Measurements from ENCODE around the gene FREM2. TPM values are rescaled to one million over a fixed set of nuclear protein-coding genes. Genes with fewer than 3 reads are reported as not detected.

Gene FREM2
- total and polyA plus RNA-seq, 2 donors (not counting 3 experiments of a cell fraction or from before 2014, with no cell fraction given), result under 0.01 TPM; not detected in 1

- Histone ChIP-seq H3K9me1 (replicated peaks; ENCODE audit: control insufficient read depth, extremely low read depth, insufficient read depth, low read length) (no peaks in the 10 kb centered on the region), H3K4me3 (replicated peaks in 1 of 3; ENCODE audit: insufficient read depth in 1 of 3, low read depth in 1 of 3, low read length in 3 of 3) (no peak overlapping the region), H3K9me3 (replicated peaks; ENCODE audit: control insufficient read depth, insufficient read depth, low read length) (no peaks in the 10 kb centered on the region), H2AFZ (ENCODE audit: low read depth, low read length) (no peak overlapping the region), H3K27ac (ENCODE audit: insufficient read depth, low read depth, low read length) (no peak overlapping the region), H3K4me1 (ENCODE audit: control insufficient read depth, extremely low read depth, insufficient read depth, low read length) (no peaks in the 10 kb centered on the region), H3K9ac (replicated peaks; ENCODE audit: extremely low read depth, insufficient read depth, low read length) (no peak overlapping the region), H3K27me3 (ENCODE audit: control insufficient read depth in 2 of 2, insufficient read depth in 2 of 2, low read length in 2 of 2) (peaks cover 5 to 17% of the 10 kb centered on the region in 2 experiments), H3K36me3 (ENCODE audit: control insufficient read depth in 2 of 2, extremely low read depth in 1 of 2, insufficient read depth in 2 of 2, low read length in 2 of 2) (no peaks in the 10 kb centered on the region), H4K20me1 (replicated peaks; ENCODE audit: control insufficient read depth, extremely low read depth, insufficient read depth, low read length) (no peaks in the 10 kb centered on the region), H3K4me2 (ENCODE audit: insufficient read depth, low read length) (no peak overlapping the region), H3K79me2 (ENCODE audit: control insufficient read depth, insufficient read depth, low read length) (no peaks in the 10 kb centered on the region)
- TF ChIP-seq EZH2 (IDR thresholded peaks at IDR 0.05; ENCODE audit: borderline replicate concordance, low read depth, low read length, severe bottlenecking), result no peak
- TF ChIP-seq, protein P1, sequence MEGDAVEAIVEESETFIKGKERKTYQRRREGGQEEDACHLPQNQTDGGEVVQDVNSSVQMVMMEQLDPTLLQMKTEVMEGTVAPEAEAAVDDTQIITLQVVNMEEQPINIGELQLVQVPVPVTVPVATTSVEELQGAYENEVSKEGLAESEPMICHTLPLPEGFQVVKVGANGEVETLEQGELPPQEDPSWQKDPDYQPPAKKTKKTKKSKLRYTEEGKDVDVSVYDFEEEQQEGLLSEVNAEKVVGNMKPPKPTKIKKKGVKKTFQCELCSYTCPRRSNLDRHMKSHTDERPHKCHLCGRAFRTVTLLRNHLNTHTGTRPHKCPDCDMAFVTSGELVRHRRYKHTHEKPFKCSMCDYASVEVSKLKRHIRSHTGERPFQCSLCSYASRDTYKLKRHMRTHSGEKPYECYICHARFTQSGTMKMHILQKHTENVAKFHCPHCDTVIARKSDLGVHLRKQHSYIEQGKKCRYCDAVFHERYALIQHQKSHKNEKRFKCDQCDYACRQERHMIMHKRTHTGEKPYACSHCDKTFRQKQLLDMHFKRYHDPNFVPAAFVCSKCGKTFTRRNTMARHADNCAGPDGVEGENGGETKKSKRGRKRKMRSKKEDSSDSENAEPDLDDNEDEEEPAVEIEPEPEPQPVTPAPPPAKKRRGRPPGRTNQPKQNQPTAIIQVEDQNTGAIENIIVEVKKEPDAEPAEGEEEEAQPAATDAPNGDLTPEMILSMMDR (IDR thresholded peaks at IDR 0.05; ENCODE audit: extremely low read depth in 1 of 2, insufficient read depth in 1 of 2, low read depth in 1 of 2, low read length in 2 of 2), result no peak
- TF ChIP-seq POLR2A (IDR thresholded peaks at IDR 0.05; ENCODE audit: low read depth, low read length), result no peak
- no peak for TF ChIP-seq MAX (IDR thresholded peaks at IDR 0.05; ENCODE audit: insufficient read depth, insufficient read length)
- TF ChIP-seq GATA2 (IDR thresholded peaks at IDR 0.05; ENCODE audit: insufficient read depth, insufficient read length, low read depth, low read length), result no peak
- no peak for TF ChIP-seq MYC (IDR thresholded peaks at IDR 0.05; ENCODE audit: low read depth, low read length)
- no peak for TF ChIP-seq JUN (IDR thresholded peaks at IDR 0.05; ENCODE audit: borderline replicate concordance, insufficient read depth, insufficient read length, low read depth)
- TF ChIP-seq FOS (IDR thresholded peaks at IDR 0.05; ENCODE audit: borderline replicate concordance, insufficient read depth, low read length), result no peak
- no peak for TF ChIP-seq POLR2AphosphoS5 (IDR thresholded peaks at IDR 0.05; ENCODE audit: insufficient read depth, low read depth, low read length)
- ChIA-PET CTCF (interaction anchor here (1.0 to 1.4 kb wide), 2 partner anchors 13 to 16 kb away, joined by 3 read pairs; no protein-coding TSS in a partner anchor), POLR2A (no interaction called here)
- intact Hi-C loops (cut with micrococcal nuclease) (no loop called here), dilution Hi-C loops (cut with MboI; ENCODE audit: extremely low pct_ligation_motif_present, low sequenced_read_pairs) (no loop called here)
- FAIRE-seq (no peak), DNase-seq (ENCODE audit: low read depth, low spot score) (no peak)
- no TSS peak for BruUV-seq (replicated peaks)
These were observed 201.4 kb downstream of the FREM2 start for GRCh38 chr13:38888309-38888708.

All from endothelial cell of umbilical vein (primary cell).